ENCODE measurements around the gene HECTD3. TPM values are rescaled to one million over a fixed set of nuclear protein-coding genes. Genes with fewer than 3 reads are reported as not detected.

Gene HECTD3
- total RNA-seq, 1 experiment from 2014 or later: 18.6 TPM

DNA sequence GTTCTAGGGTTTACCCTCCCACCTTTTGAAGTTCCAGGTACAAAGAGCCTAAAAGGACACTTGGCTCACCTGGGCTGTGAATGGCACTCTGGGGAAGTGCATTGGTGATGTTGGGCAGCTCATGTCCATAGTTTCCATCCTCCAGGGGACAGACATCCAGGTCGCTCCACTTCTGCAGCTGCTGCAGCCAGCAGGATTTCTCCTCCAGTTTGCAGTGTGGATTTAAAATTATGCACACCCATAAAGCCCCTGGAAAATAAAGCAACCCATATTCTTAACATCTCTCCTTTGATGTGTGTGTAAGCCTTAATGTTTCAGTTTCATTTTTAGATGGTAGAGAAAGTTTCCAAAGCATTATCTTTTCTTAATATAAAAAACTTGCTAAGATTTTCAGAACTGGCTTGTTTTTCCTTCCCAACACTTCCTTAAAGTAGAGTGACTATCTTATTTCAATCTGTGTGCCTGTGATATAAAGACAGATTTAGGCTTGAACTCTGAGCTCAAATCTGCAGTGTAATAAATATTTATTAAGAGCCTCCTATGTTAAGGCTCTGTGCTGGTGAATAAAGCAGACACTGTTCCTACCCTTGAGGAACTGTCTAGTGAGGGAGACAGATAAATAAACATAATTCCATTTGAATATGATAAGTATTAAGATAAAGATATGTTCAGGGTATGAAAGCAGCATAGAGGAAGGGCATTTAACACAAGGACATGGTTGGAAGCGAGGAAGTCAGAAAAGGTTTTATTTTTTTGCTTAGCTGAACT, 40.1 kb upstream of the HECTD3 start:
- TF ChIP-seq CTCF (conservative IDR thresholded peaks at IDR 0.05) (no peak), EZH2 (IDR thresholded peaks at IDR 0.05; ENCODE audit: low read depth) (no peak)
- no peak overlapping the region for H3K4me2 ChIP-seq
- H3F3A ChIP-seq (ENCODE audit: insufficient read depth, low read depth): no peaks in the 10 kb centered on the region
- no peaks in the 10 kb centered on the region for H3K9me2 ChIP-seq (ENCODE audit: insufficient read depth)
- H3K4me3 ChIP-seq: no peak overlapping the region
- POLR2A ChIA-PET (ENCODE audit: unreplicated experiment): no interaction called here
- no peaks in the 10 kb centered on the region for H3K27me3 ChIP-seq (ENCODE audit: insufficient read depth, low read depth)
- no peaks in the 10 kb centered on the region for H4K20me1 ChIP-seq (ENCODE audit: insufficient read depth)
- H3K36me3 ChIP-seq (ENCODE audit: low read depth): no peaks in the 10 kb centered on the region
- intact Hi-C loops (cut with micrococcal nuclease; ENCODE audit: unreplicated experiment): no loop called here
- BruUV-seq (replicated peaks): no TSS peak
- CTCF ChIA-PET: no interaction called here
- H3K9me3 ChIP-seq (ENCODE audit: insufficient read depth, low read depth): no peaks in the 10 kb centered on the region
- no peaks in the 10 kb centered on the region for H3K4me1 ChIP-seq (replicated peaks; ENCODE audit: insufficient read depth)
- no peak overlapping the region for H3K27ac ChIP-seq
- H3K79me2 ChIP-seq (ENCODE audit: low read depth): no peaks in the 10 kb centered on the region
- DNase-seq: no peak
- no peak overlapping the region for H2AFZ ChIP-seq

DNA sequence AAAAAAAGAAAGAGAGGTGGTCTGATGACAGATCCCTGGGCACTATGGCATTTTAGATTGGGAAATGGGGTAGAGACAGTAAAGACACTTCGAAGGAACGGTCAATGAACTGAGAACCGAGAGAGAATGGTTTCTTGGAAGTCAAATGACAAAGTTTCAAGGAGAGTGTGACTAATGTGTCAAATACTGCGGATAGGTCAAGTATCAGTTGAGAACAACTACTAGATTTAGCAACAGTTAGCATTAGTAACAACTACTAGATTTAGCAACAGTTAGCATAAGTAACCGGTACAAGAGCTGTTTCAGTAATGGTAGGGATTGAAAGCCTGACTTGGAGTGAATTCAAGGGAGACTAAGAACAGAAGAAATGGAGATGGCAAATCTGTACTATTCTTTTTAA, 35.9 kb upstream of the HECTD3 start:
- no peaks in the 10 kb centered on the region for H3K27me3 ChIP-seq (ENCODE audit: insufficient read depth, low read depth)
- ChIA-PET CTCF (no interaction called here), POLR2A (ENCODE audit: unreplicated experiment) (interaction anchor here (0.6 kb wide), 1 partner anchor 511 kb away, joined by 7 read pairs; no protein-coding TSS in a partner anchor)
- no peaks in the 10 kb centered on the region for H3K79me2 ChIP-seq (ENCODE audit: low read depth)
- no peak for TF ChIP-seq CTCF (conservative IDR thresholded peaks at IDR 0.05)
- TF ChIP-seq EZH2 (IDR thresholded peaks at IDR 0.05; ENCODE audit: low read depth): no peak
- no peak overlapping the region for H3K27ac ChIP-seq
- no peaks in the 10 kb centered on the region for H3F3A ChIP-seq (ENCODE audit: insufficient read depth, low read depth)
- H2AFZ ChIP-seq: no peak overlapping the region
- H3K4me3 ChIP-seq: no peak overlapping the region
- H3K9me3 ChIP-seq (ENCODE audit: insufficient read depth, low read depth): no peaks in the 10 kb centered on the region
- H3K4me1 ChIP-seq (replicated peaks; ENCODE audit: insufficient read depth): no peaks in the 10 kb centered on the region
- no peak for DNase-seq
- H4K20me1 ChIP-seq (ENCODE audit: insufficient read depth): no peaks in the 10 kb centered on the region
- intact Hi-C loops (cut with micrococcal nuclease; ENCODE audit: unreplicated experiment): no loop called here
- H3K9me2 ChIP-seq (ENCODE audit: insufficient read depth): no peaks in the 10 kb centered on the region
- H3K4me2 ChIP-seq: no peak overlapping the region
- H3K36me3 ChIP-seq (ENCODE audit: low read depth): no peaks in the 10 kb centered on the region
- BruUV-seq (replicated peaks): no TSS peak

- Histone ChIP-seq H3K9me2 (ENCODE audit: insufficient read depth) (no peaks in the 10 kb centered on the region), H3K4me3 (no peak overlapping the region), H4K20me1 (ENCODE audit: insufficient read depth) (no peaks in the 10 kb centered on the region), H3K4me2 (no peak overlapping the region), H3K4me1 (replicated peaks; ENCODE audit: insufficient read depth) (no peaks in the 10 kb centered on the region), H3K79me2 (ENCODE audit: low read depth) (no peaks in the 10 kb centered on the region), H2AFZ (no peak overlapping the region), H3K9me3 (ENCODE audit: insufficient read depth, low read depth) (no peaks in the 10 kb centered on the region), H3K27ac (no peak overlapping the region), H3K36me3 (ENCODE audit: low read depth) (no peaks in the 10 kb centered on the region), H3F3A (ENCODE audit: insufficient read depth, low read depth) (no peaks in the 10 kb centered on the region), H3K27me3 (ENCODE audit: insufficient read depth, low read depth) (no peaks in the 10 kb centered on the region)
- CTCF ChIA-PET: no interaction called here
- POLR2A ChIA-PET (ENCODE audit: unreplicated experiment): no interaction called here
- intact Hi-C loops (cut with micrococcal nuclease; ENCODE audit: unreplicated experiment): no loop called here
- no peak for DNase-seq
- no peak for TF ChIP-seq CTCF (conservative IDR thresholded peaks at IDR 0.05)
- TF ChIP-seq EZH2 (IDR thresholded peaks at IDR 0.05; ENCODE audit: low read depth): no peak
- no TSS peak for BruUV-seq (replicated peaks)
Observed at GRCh38 chr1:45044916-45045315, 33.8 kb upstream of the HECTD3 start.
